GM23338 (cell line): ENCODE measurements around the gene ABCA12. TPM values are rescaled to one million over a fixed set of nuclear protein-coding genes. Genes with fewer than 3 reads are reported as not detected.

Experiments
- ATAC-seq: fragments of 200-7000 bp; cut with Tn5 transposase; 3 replicates; pipeline ENCODE4 v1.9.1; 2020
- DNase-seq: peaks from one replicate; pipeline ENCODE4 v3.0.0-alpha.2; 2015; ENCODE audit warnings: low spot score
- H2AFZ ChIP-seq: fragments of 200-600 bp; sonication (generic); 2 replicates; pipeline ENCODE4 v1.8.0; 2016; ENCODE audit warnings: antibody characterized with exemption, mild to moderate bottlenecking, moderate library complexity
- H3F3A ChIP-seq: fragments of 200-600 bp; sonication (generic); replicated peaks from 2 replicates; pipeline ENCODE4 v1.8.0; 2017; ENCODE audit warnings: antibody characterized with exemption, mixed run types, low read depth
- H3K27ac ChIP-seq: fragments of 200-600 bp; sonication (generic); 2 replicates; pipeline ENCODE4 v1.6.1; 2016; ENCODE audit warnings: low read depth
- H3K27me3 ChIP-seq: fragments of 200-600 bp; sonication (generic); 2 replicates; pipeline ENCODE4 v1.8.0; 2016; ENCODE audit warnings: mild to moderate bottlenecking, mixed run types, moderate library complexity; ENCODE audit not compliant: insufficient read depth
- H3K36me3 ChIP-seq: fragments of 200-600 bp; sonication (generic); 2 replicates; pipeline ENCODE4 v1.8.0; 2016; ENCODE audit warnings: mild to moderate bottlenecking; ENCODE audit not compliant: insufficient read depth
- H3K4me1 ChIP-seq: fragments of 200-600 bp; sonication (generic); 2 replicates; pipeline ENCODE4 v1.8.0; 2016; ENCODE audit warnings: mild to moderate bottlenecking, moderate library complexity; ENCODE audit not compliant: insufficient read depth
- H3K4me2 ChIP-seq: fragments of 200-600 bp; sonication (generic); 2 replicates; pipeline ENCODE4 v1.7.1; 2017; ENCODE audit warnings: mixed run types
- H3K4me3 ChIP-seq: fragments of 200-600 bp; sonication (generic); 2 replicates; pipeline ENCODE4 v1.6.1; 2016; ENCODE audit warnings: mixed run types
- H3K79me2 ChIP-seq: fragments of 200-600 bp; sonication (generic); replicated peaks from 2 replicates; pipeline ENCODE4 v1.8.0; 2017; ENCODE audit warnings: mild to moderate bottlenecking; ENCODE audit not compliant: insufficient read depth
- H3K9me2 ChIP-seq: fragments of 200-600 bp; sonication (generic); 2 replicates; pipeline ENCODE4 v1.8.0; 2017; ENCODE audit not compliant: insufficient read depth
- H4K20me1 ChIP-seq: fragments of 200-600 bp; sonication (generic); replicated peaks from 2 replicates; pipeline ENCODE4 v1.8.0; 2017; ENCODE audit warnings: mild to moderate bottlenecking; ENCODE audit not compliant: insufficient read depth
- H3K27ac Mint-ChIP-seq: 2 replicates; pipeline ENCODE4 v1.8.0; 2020; ENCODE audit warnings: inconsistent platforms, mild to moderate bottlenecking, moderate library complexity, mixed read lengths
- H3K27me3 Mint-ChIP-seq: 3 replicates; pipeline ENCODE4 v1.8.0; 2022; ENCODE audit warnings: low read depth, mild to moderate bottlenecking, moderate library complexity, mixed read lengths, inconsistent platforms; ENCODE audit not compliant: insufficient read depth, poor library complexity
- H3K36me3 Mint-ChIP-seq: 3 replicates; pipeline ENCODE4 v1.8.0; 2021; ENCODE audit warnings: low read depth, mild to moderate bottlenecking, inconsistent platforms, moderate library complexity, mixed read lengths
- H3K4me1 Mint-ChIP-seq: 3 replicates; pipeline ENCODE4 v1.8.0; 2020; ENCODE audit warnings: mild to moderate bottlenecking, inconsistent platforms, mixed read lengths
- H3K4me3 Mint-ChIP-seq: 3 replicates; pipeline ENCODE4 v1.8.0; 2021; ENCODE audit warnings: moderate library complexity, mild to moderate bottlenecking, inconsistent platforms, mixed read lengths
- H3K9me3 Mint-ChIP-seq: 3 replicates; pipeline ENCODE4 v1.8.0; 2020; ENCODE audit warnings: moderate library complexity, mild to moderate bottlenecking, inconsistent platforms, mixed read lengths
- CREB1 ChIP-seq: fragments of 250-450 bp; sonication (Bioruptor Pico); IDR thresholded peaks from 2 replicates; pipeline ENCODE4 v1.5.0; 2020; ENCODE audit warnings: low read depth, mild to moderate bottlenecking, moderate library complexity
- CTCF ChIP-seq, 2 experiments: fragments of 200-600 bp in 1 of 2; sonication (generic) in 1 of 2; conservative IDR thresholded peaks; 2 replicates each; pipeline versions ENCODE4 v1.5.1 to v1.6.1; 2016 to 2017; ENCODE audit warnings: antibody characterized with exemption in 2 of 2, low read depth in 2 of 2, mild to moderate bottlenecking in 2 of 2, moderate library complexity in 1 of 2
- ETS1 ChIP-seq: IDR thresholded peaks from 2 replicates; pipeline ENCODE4 v1.6.1; 2016; ENCODE audit warnings: antibody characterized with exemption
- EZH2 ChIP-seq: fragments of 200-600 bp; sonication (generic); IDR thresholded peaks from one replicate; pipeline ENCODE4 v1.8.0; 2017; ENCODE audit warnings: antibody characterized with exemption, mild to moderate bottlenecking, low read depth; ENCODE audit not compliant: unreplicated experiment
- EZH2phosphoT487 ChIP-seq: fragments of 200-600 bp; sonication (generic); IDR thresholded peaks from one replicate; pipeline ENCODE4 v1.8.1; 2018; ENCODE audit warnings: antibody characterized with exemption; ENCODE audit not compliant: unreplicated experiment
- JUNB ChIP-seq: IDR thresholded peaks from one replicate; pipeline ENCODE4 v1.6.1; 2016; ENCODE audit warnings: antibody characterized with exemption; ENCODE audit not compliant: unreplicated experiment
- NANOG ChIP-seq: IDR thresholded peaks from 2 replicates; pipeline ENCODE4 v1.6.1; 2016; ENCODE audit warnings: antibody characterized with exemption, borderline replicate concordance
- POLR2AphosphoS5 ChIP-seq: IDR thresholded peaks from 2 replicates; pipeline ENCODE4 v1.6.1; 2016; ENCODE audit warnings: antibody characterized with exemption, low read depth
- REST ChIP-seq: IDR thresholded peaks from one replicate; pipeline ENCODE4 v1.6.1; 2018; ENCODE audit warnings: antibody characterized with exemption; ENCODE audit not compliant: unreplicated experiment
- STAT1 ChIP-seq: IDR thresholded peaks from one replicate; pipeline ENCODE4 v1.6.1; 2016; ENCODE audit warnings: antibody characterized with exemption; ENCODE audit not compliant: unreplicated experiment
- ZNF114 ChIP-seq: fragments of 250-450 bp; sonication (Bioruptor Pico); IDR thresholded peaks from 2 replicates; pipeline ENCODE4 v1.5.0; 2020; ENCODE audit warnings: mild to moderate bottlenecking, moderate library complexity
- ZNF331 ChIP-seq: fragments of 250-450 bp; sonication (Bioruptor Pico); IDR thresholded peaks from 2 replicates; pipeline ENCODE4 v1.5.0; 2020; ENCODE audit warnings: low read depth, mild to moderate bottlenecking, moderate library complexity
- ZNF462 ChIP-seq: fragments of 250-450 bp; sonication (Bioruptor Pico); IDR thresholded peaks from 2 replicates; pipeline ENCODE4 v1.5.0; 2020; ENCODE audit warnings: mild to moderate bottlenecking, moderate library complexity
- polyA plus RNA-seq: library from polyadenylated mRNA; unstranded; fragments of >200 nt; fragmentation: Nextera tagmentation; extraction: Ambion mirVana; gene quantifications from 2 replicates; pipeline ENCODE4 v1.2.1, GENCODE V29; 2016
- total RNA-seq: library from RNA; depleted of rRNA; stranded (reverse); fragments of >200 nt; shearing (Covaris generic); gene quantifications from 2 replicates; pipeline ENCODE4 v1.2.3, GENCODE V29; 2014

ABCA12 gene
- total and polyA plus RNA-seq, 2 experiments from 2014 or later: 0.05 to 0.10 TPM

GRCh38 chr2:215156453-215156852 lies 18.0 kb upstream of the ABCA12 start:
- no peak overlapping the region for H3K4me3 ChIP-seq
- H3K4me3 Mint-ChIP-seq: no peak overlapping the region
- no peaks in the 10 kb centered on the region for H3K4me1 Mint-ChIP-seq
- no peaks in the 10 kb centered on the region for H4K20me1 ChIP-seq
- no peaks in the 10 kb centered on the region for H3F3A ChIP-seq
- peaks cover 5% of the 10 kb centered on the region; the same call in 2 of the 3 replicates for H3K9me3 Mint-ChIP-seq
- H3K27me3 Mint-ChIP-seq: peaks cover 3% of the 10 kb centered on the region
- H2AFZ ChIP-seq: no peak overlapping the region
- no peak for DNase-seq
- no peaks in the 10 kb centered on the region for H3K9me2 ChIP-seq
- no peak overlapping the region for H3K4me2 ChIP-seq
- no peaks in the 10 kb centered on the region for H3K27me3 ChIP-seq
- TF ChIP-seq ETS1: no peak
- TF ChIP-seq EZH2: no peak
- no peak for TF ChIP-seq CTCF (conservative IDR thresholded peaks at IDR 0.05; ENCODE audit: low read depth in 2 of 2)
- no peak for TF ChIP-seq POLR2AphosphoS5
- no peak for TF ChIP-seq ZNF114 (CRISPR knock-in tag)
- TF ChIP-seq ZNF331 (CRISPR knock-in tag): no peak
- no peak for TF ChIP-seq ZNF462 (CRISPR knock-in tag)
- no peak for TF ChIP-seq CREB1 (CRISPR knock-in tag)
- TF ChIP-seq STAT1: no peak
- TF ChIP-seq NANOG: no peak
- no peak for TF ChIP-seq REST
- TF ChIP-seq JUNB: no peak
- TF ChIP-seq EZH2phosphoT487: no peak
- H3K79me2 ChIP-seq: no peaks in the 10 kb centered on the region
- no peaks in the 10 kb centered on the region for H3K4me1 ChIP-seq
- H3K27ac ChIP-seq: no peak overlapping the region
- H3K27ac Mint-ChIP-seq: no peak overlapping the region
- no peak for ATAC-seq
- peaks cover 5% of the 10 kb centered on the region; the same call in 2 of the 3 replicates for H3K36me3 Mint-ChIP-seq
- no peaks in the 10 kb centered on the region for H3K36me3 ChIP-seq
